Gastroesophageal sphincter (tissue), 4 donors: ENCODE data around the gene HSD17B13. TPM values are rescaled to one million over a fixed set of nuclear protein-coding genes. Genes with fewer than 3 reads are reported as not detected.

ENCODE experiments used
- ATAC-seq: fragments of 150-250 bp; one replicate; pipeline ENCODE4 v1.9.1; 2016; ENCODE audit warnings: mild to moderate bottlenecking, moderate library complexity
- H3K27ac ChIP-seq, 4 donors: fragments of 200-600 bp; sonication (generic) in 3 of 4; 1 replicate in 3 of 4; 2 replicates in 1 of 4; pipeline ENCODE4 v1.5.1; 2016 to 2019
- H3K27me3 ChIP-seq: fragments of 200-600 bp; sonication (generic); one replicate; pipeline ENCODE4 v1.5.1; 2019
- H3K36me3 ChIP-seq, 2 donors: fragments of 200-600 bp; sonication (generic); one replicate each; pipeline ENCODE4 v1.5.1; 2019; ENCODE audit warnings: control low read depth in 1 of 2
- H3K4me1 ChIP-seq, 3 donors: fragments of 200-600 bp; sonication (generic); 1 replicate in 2 of 3; 2 replicates in 1 of 3; pipeline ENCODE4 v1.5.1; 2016 to 2019; ENCODE audit warnings: control low read depth in 2 of 3
- H3K4me3 ChIP-seq, 2 donors: fragments of 200-600 bp; sonication (generic); one replicate each; pipeline ENCODE4 v1.5.1; 2019; ENCODE audit warnings: mild to moderate bottlenecking in 1 of 2, moderate library complexity in 1 of 2
- H3K9me3 ChIP-seq, 3 donors: fragments of 200-600 bp; sonication (generic); one replicate each; pipeline ENCODE4 v1.5.1; 2017 to 2019; ENCODE audit warnings: control low read depth in 2 of 3
- EP300 ChIP-seq: sonication (generic); formaldehyde crosslinking; IDR thresholded peaks from one replicate; pipeline ENCODE4 v1.6.1; 2017; ENCODE audit warnings: antibody characterized with exemption, mild to moderate bottlenecking
- POLR2A ChIP-seq, 2 donors: fragments of 450-650 bp; IDR thresholded peaks; one replicate each; pipeline ENCODE4 v1.6.1; 2017; ENCODE audit warnings: antibody characterized with exemption in 2 of 2, mild to moderate bottlenecking in 2 of 2, moderate library complexity in 1 of 2
- POLR2AphosphoS5 ChIP-seq: sonication (generic); formaldehyde crosslinking; IDR thresholded peaks from one replicate; pipeline ENCODE4 v1.6.1; 2017; ENCODE audit warnings: antibody characterized with exemption
- WGBS, 2 donors: methylation state at CpG; one replicate each; pipeline ENCODE4 v1.1.5; 2018; ENCODE audit warnings: low coverage in 1 of 2; 5-methylcytosine and 5-hydroxymethylcytosine counted together
- total RNA-seq, 4 donors: library from RNA; depleted of rRNA; stranded (reverse); fragments of >200 nt; gene quantifications; one replicate each; pipeline ENCODE4 v1.1.0, GENCODE V29; 2016
- TF ChIP-seq, protein P1 (sequence below), 4 experiments: fragments of 200-600 bp in 2 of 4; fragments of 450-650 bp in 2 of 4; sonication (generic) in 1 of 4; IDR thresholded peaks; one replicate each; pipeline ENCODE4 v1.5.1; 2017 to 2019; ENCODE audit warnings: antibody characterized with exemption in 4 of 4, mild to moderate bottlenecking in 2 of 4, moderate library complexity in 2 of 4

HSD17B13 gene, protein sequence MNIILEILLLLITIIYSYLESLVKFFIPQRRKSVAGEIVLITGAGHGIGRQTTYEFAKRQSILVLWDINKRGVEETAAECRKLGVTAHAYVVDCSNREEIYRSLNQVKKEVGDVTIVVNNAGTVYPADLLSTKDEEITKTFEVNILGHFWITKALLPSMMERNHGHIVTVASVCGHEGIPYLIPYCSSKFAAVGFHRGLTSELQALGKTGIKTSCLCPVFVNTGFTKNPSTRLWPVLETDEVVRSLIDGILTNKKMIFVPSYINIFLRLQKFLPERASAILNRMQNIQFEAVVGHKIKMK
- 1 to 10 TPM in 1 of 4 donors, under 1 TPM in 3; 0.54 to 1.1 (median 0.67) TPM for total RNA-seq

DNA sequence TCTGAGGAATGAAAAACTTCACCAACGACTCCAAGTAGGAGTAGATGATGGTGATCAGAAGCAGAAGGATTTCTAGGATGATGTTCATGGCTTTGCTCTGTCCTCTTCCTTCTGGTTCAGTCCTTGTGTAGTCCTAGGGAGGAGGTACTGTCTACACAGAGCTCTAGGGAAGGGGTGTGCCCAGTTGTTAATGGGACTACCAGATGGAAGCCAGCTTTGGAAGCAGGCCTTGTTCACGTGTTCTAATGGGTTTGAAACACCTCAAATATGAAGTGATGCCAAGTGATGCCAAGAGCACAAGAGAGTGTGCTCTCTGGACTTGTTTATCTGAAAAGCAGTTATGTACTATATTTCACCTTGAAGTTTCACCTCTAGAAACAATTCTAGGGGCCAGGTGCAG is at the start of gene HSD17B13:
HSD17B13 (minus strand) TSS at position 129 of the 400 bp plus-strand sequence; CDS start at position 88, 41 bp downstream.
- no peaks in the 10 kb centered on the region for H3K4me1 ChIP-seq
- TF ChIP-seq POLR2A (IDR thresholded peaks at IDR 0.05), result no peak
- H3K27ac ChIP-seq, result no peak within 1 kb of the TSS
- H3K4me3 ChIP-seq, result no peak within 1 kb of the TSS
- 62% methylated on average over 2 of the region's 2 CpGs; no CpG with 5 or more reads in 1 of the 2 donors for WGBS, 2 donors
- no peaks in the 10 kb centered on the region for H3K36me3 ChIP-seq
- no peaks in the 10 kb centered on the region for H3K9me3 ChIP-seq
- no peak for ATAC-seq
- H3K27me3 ChIP-seq, result no peaks in the 10 kb centered on the region

DNA sequence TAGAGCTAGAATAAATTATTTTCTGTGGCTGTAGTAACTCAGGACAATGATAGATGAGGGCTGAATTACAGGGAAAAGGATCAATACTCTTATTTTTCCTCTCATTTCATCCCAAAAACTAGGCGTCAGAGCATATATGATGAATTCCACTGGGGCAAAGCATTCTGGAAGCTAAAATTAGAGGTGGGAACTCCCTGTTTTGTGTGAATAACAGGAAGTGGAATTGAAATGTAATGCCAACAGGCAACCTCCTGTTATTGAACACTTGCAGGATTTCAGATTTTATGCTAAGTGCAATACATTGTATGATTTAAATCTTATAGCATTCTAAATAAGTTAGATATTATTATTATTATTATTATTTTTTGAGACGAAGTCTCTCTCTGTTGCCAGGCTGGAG is 47.4 kb upstream of the HSD17B13 start:
- H3K4me3 ChIP-seq, result no peak overlapping the region
- no peaks in the 10 kb centered on the region for H3K9me3 ChIP-seq
- no peaks in the 10 kb centered on the region for H3K4me1 ChIP-seq
- H3K36me3 ChIP-seq, result peaks cover 6 to 88% of the 10 kb centered on the region in 2 donors
- H3K27me3 ChIP-seq, result no peaks in the 10 kb centered on the region
- TF ChIP-seq EP300 (no peak), POLR2AphosphoS5 (no peak)
- TF ChIP-seq, protein P1, sequence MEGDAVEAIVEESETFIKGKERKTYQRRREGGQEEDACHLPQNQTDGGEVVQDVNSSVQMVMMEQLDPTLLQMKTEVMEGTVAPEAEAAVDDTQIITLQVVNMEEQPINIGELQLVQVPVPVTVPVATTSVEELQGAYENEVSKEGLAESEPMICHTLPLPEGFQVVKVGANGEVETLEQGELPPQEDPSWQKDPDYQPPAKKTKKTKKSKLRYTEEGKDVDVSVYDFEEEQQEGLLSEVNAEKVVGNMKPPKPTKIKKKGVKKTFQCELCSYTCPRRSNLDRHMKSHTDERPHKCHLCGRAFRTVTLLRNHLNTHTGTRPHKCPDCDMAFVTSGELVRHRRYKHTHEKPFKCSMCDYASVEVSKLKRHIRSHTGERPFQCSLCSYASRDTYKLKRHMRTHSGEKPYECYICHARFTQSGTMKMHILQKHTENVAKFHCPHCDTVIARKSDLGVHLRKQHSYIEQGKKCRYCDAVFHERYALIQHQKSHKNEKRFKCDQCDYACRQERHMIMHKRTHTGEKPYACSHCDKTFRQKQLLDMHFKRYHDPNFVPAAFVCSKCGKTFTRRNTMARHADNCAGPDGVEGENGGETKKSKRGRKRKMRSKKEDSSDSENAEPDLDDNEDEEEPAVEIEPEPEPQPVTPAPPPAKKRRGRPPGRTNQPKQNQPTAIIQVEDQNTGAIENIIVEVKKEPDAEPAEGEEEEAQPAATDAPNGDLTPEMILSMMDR (IDR thresholded peaks at IDR 0.05), result no peak
- 84 to 87% methylated on average over 2 of the region's 2 CpGs for WGBS, 2 donors
- H3K27ac ChIP-seq, result no peak overlapping the region
- no peak for ATAC-seq

DNA sequence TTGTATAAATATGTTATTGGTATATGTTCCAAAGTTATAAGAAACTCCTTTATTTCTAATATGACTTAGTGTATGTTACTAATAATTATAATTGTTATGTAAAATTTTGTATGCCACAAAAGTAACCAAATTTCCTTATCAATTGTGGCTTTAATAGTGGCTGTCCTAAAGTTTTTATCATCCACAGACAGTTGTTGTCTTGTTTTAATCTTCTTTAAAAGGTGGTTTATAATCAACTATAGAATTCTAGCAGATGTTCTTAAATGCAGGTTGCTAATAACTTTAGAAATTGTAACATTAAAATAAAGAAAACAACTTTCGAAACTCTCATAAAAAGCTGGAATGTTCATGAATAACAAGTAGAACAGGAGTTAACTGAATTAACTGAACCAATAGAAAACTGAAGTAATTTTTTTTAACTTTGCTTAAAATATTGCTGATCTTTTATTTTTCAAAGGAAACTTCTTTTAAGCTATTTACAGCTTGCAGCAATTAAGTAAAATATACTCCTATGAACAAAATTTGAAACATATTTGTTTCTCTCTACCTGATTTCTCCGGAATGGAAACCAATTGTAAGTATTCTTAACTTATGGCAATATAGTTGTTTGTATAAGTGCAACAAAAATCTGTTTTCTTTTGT is 44.0 kb upstream of the HSD17B13 start:
- Histone ChIP-seq H3K4me1 (no peaks in the 10 kb centered on the region), H3K9me3 (no peaks in the 10 kb centered on the region), H3K36me3 (peaks cover 5 to 94% of the 10 kb centered on the region in 2 donors), H3K4me3 (no peak overlapping the region), H3K27ac (no peak overlapping the region), H3K27me3 (no peaks in the 10 kb centered on the region)
- WGBS, 2 donors, result 71 to 96% methylated on average over 2 of the region's 2 CpGs
- TF ChIP-seq POLR2AphosphoS5, result no peak
- no peak for ATAC-seq

DNA sequence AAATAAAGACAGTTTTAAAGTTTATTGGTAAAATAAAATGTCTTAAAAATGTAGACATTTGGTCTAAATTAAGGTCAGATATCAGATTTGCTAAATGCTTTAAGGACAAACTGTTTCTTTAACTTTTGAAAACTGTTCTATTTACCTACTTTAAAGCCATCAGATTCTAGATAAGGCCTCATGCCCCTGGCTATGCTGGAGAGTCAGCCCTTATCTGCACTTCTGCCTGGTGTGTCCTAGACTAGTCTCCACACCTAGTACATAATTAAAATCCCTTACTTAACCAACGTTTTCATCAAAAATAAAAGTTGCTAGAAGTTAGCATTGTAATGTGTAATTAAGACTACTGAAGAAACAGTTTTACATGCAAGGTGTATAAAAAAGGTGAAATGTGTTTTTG is 42.7 kb upstream of the HSD17B13 start:
- TF ChIP-seq, protein P1 (IDR thresholded peaks at IDR 0.05), result no peak
- TF ChIP-seq EP300 (no peak), POLR2A (IDR thresholded peaks at IDR 0.05) (no peak)
- ATAC-seq, result no peak

DNA sequence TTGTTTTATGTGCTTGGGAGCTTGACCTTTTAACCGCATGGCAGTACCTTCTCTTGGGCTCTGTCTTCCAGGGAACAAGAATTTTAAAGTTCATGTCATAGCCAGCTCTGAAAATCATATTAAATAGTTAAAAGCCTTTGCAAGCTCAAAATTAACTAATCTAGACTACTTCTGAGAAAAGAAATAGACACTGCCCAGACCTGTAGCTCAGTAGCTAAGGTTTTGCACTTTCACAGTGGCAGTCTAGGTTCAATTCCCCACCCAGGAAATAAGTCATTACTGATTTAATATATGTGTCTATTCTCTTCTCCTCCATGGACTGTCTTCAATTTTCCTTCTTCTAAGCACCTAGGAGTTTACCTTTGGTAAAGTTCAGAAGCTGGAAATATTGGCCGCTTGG is 40.9 kb upstream of the HSD17B13 start:
- TF ChIP-seq POLR2A (IDR thresholded peaks at IDR 0.05) (no peak), EP300 (no peak), POLR2AphosphoS5 (no peak)
- TF ChIP-seq, protein P1 (IDR thresholded peaks at IDR 0.05), result no peak
- no peak for ATAC-seq
- H3K4me1 ChIP-seq, result no peaks in the 10 kb centered on the region
- H3K36me3 ChIP-seq, result peaks cover 0 to 93% of the 10 kb centered on the region in 2 donors
- H3K4me3 ChIP-seq, result no peak overlapping the region
- H3K27ac ChIP-seq, result no peak overlapping the region
- WGBS, 2 donors, result 100% methylated on average over 2 of the region's 2 CpGs
- H3K9me3 ChIP-seq, result no peaks in the 10 kb centered on the region
- H3K27me3 ChIP-seq, result no peaks in the 10 kb centered on the region

More for the DNA sequence above, 42.7 kb upstream of the HSD17B13 start:
- Histone ChIP-seq H3K27ac (no peak overlapping the region), H3K4me1 (no peaks in the 10 kb centered on the region), H3K27me3 (no peaks in the 10 kb centered on the region), H3K9me3 (no peaks in the 10 kb centered on the region), H3K4me3 (no peak overlapping the region), H3K36me3 (peaks cover 0 to 96% of the 10 kb centered on the region in 2 donors)
- WGBS, 2 donors, result 43 to 88% methylated on average over 1 of the region's 1 CpG

DNA sequence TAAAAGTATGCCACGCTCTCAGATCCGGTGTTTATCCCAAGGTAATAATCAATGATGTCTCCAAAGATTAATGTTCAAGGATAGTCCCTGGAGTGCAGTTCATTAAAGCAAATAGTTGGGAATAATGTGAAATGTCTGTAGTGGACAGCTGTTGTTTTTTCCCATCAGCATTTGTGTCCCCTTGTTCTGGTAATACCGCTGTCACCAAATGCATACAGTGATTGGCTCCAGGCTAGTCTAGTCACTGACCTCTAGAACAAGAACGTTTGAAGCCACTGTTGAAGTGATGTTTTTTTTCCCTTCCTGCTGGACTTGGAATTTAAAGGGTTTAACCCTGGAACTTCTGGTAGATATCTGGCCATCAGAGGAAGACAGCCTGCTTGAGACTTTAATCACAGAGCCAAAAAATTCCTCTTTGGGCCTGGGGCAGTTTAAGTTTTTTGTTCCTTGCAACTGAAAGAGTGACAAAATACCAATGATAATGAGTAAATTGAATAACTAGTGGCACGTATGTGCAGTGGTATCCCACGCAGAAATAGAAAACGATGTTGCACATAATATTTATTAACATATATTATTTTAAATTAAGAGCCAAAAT is 37.8 kb upstream of the HSD17B13 start:
- no peak for ATAC-seq
- Histone ChIP-seq H3K9me3 (no peaks in the 10 kb centered on the region), H3K4me3 (no peak overlapping the region), H3K36me3 (peaks cover 0 to 85% of the 10 kb centered on the region in 2 donors), H3K4me1 (no peaks in the 10 kb centered on the region), H3K27ac (no peak overlapping the region), H3K27me3 (no peaks in the 10 kb centered on the region)
- TF ChIP-seq POLR2A (IDR thresholded peaks at IDR 0.05), result no peak
- WGBS, 2 donors, result 73 to 79% methylated on average over 7 of the region's 7 CpGs
